K562 (cell line): ENCODE results near the gene CDCA4. TPM values are rescaled to one million over a fixed set of nuclear protein-coding genes. Genes with fewer than 3 reads are reported as not detected.

ENCODE experiments used
- ATAC-seq: fragments of 200-7000 bp; cut with Tn5 transposase; 3 replicates; pipeline ENCODE4 v1.9.1; 2020; ENCODE audit warnings: moderate library complexity
- BruUV-seq: library from RNA; stranded (reverse); fragments of 400-500 nt; replicated peaks from 2 replicates; lab custom pipeline; 2021; lab: Mats Ljungman, UMichigan
- CTCF ChIA-PET: fragments of 300-600 bp; formaldehyde crosslinking; extraction: SDS; loops from one replicate; lab custom pipeline; 2021; ENCODE audit warnings: low intra/inter-chr PET ratio; lab: Yijun Ruan, JAX
- POLR2A ChIA-PET: fragments of 300-600, 350-650 bp; sonication (Branson Sonifier 250); formaldehyde crosslinking; extraction: SDS; loops from one replicate; lab custom pipeline; 2021; ENCODE audit warnings: antibody characterized with exemption, inconsistent platforms; lab: Yijun Ruan, JAX
- DNase-seq, 4 experiments: peaks; one replicate each; pipeline versions ENCODE4 v3.0.0 to v3.0.0-alpha.2; 2011 to 2018; ENCODE audit warnings: low spot score in 3 of 4, mixed read lengths in 3 of 4; ENCODE audit errors: extremely low read depth in 1 of 4
- FAIRE-seq: peaks from 2 replicates; lab custom pipeline; 2011; peaks lifted over from hg19 to GRCh38; lab: Jason Lieb, UNC
- H2AFZ ChIP-seq: 2 replicates; pipeline ENCODE4 v1.6.0; 2011; ENCODE audit warnings: low read depth, low read length, control low read depth, inconsistent platforms
- H3K27ac ChIP-seq: fragments of 200-600 bp; 3 replicates; pipeline ENCODE4 v1.8.0; 2011; ENCODE audit warnings: low read depth, mild to moderate bottlenecking, control low read depth, inconsistent platforms, low read length, moderate library complexity, mixed read lengths; ENCODE audit errors: extremely low read depth
- H3K27me3 ChIP-seq, 2 experiments: fragments of 300-600 bp in 1 of 2; 2 replicates in 1 of 2; 3 replicates in 1 of 2; pipeline versions ENCODE4 v1.6.0 to v1.8.0; 2011; ENCODE audit warnings: inconsistent platforms in 2 of 2, low read length in 2 of 2, mild to moderate bottlenecking in 1 of 2, mixed read lengths in 1 of 2, moderate library complexity in 1 of 2; ENCODE audit not compliant: control insufficient read depth in 2 of 2, insufficient read depth in 2 of 2
- H3K36me3 ChIP-seq: fragments of 300-600 bp; 3 replicates; pipeline ENCODE4 v1.8.0; 2011; ENCODE audit warnings: mild to moderate bottlenecking, low read length, inconsistent platforms; ENCODE audit not compliant: control insufficient read depth, insufficient read depth
- H3K4me1 ChIP-seq, 2 experiments: fragments of 200-600 bp in 1 of 2; replicated peaks in 1 of 2; 2 replicates in 1 of 2; 3 replicates in 1 of 2; pipeline versions ENCODE4 v1.5.1 to v1.8.0; 2011; ENCODE audit warnings: inconsistent platforms in 2 of 2, low read length in 2 of 2, mild to moderate bottlenecking in 1 of 2, mixed read lengths in 1 of 2, moderate library complexity in 1 of 2; ENCODE audit not compliant: control insufficient read depth in 2 of 2, insufficient read depth in 2 of 2
- H3K4me2 ChIP-seq: 2 replicates; pipeline ENCODE4 v1.6.1; 2011; ENCODE audit warnings: low read length, control low read depth, inconsistent platforms, mixed read lengths; ENCODE audit not compliant: insufficient read depth
- H3K4me3 ChIP-seq: fragments of 200-600 bp; sonication (generic), shearing (Covaris generic); 2 replicates; pipeline ENCODE4 v1.5.1; 2016; ENCODE audit warnings: control low read depth, inconsistent platforms
- H3K79me2 ChIP-seq: fragments of 200-600 bp; 3 replicates; pipeline ENCODE4 v1.8.0; 2011; ENCODE audit warnings: low read length, inconsistent platforms; ENCODE audit not compliant: control insufficient read depth, insufficient read depth
- H3K9ac ChIP-seq, 2 experiments: 2 replicates each; pipeline versions ENCODE4 v1.6.0 to v1.6.1; 2011; ENCODE audit warnings: low read depth in 2 of 2, low read length in 2 of 2, control low read depth in 1 of 2, inconsistent platforms in 1 of 2, mild to moderate bottlenecking in 1 of 2, mixed read lengths in 1 of 2; ENCODE audit not compliant: insufficient read depth in 1 of 2
- H3K9me1 ChIP-seq: one replicate; pipeline ENCODE4 v1.6.0; 2011; ENCODE audit warnings: inconsistent platforms, mild to moderate bottlenecking, low read length, moderate library complexity; ENCODE audit not compliant: control insufficient read depth, insufficient read depth
- H3K9me3 ChIP-seq: replicated peaks from 2 replicates; pipeline ENCODE4 v1.5.1; 2011; ENCODE audit warnings: low read depth, low read length, inconsistent platforms; ENCODE audit not compliant: control insufficient read depth, insufficient read depth
- H4K20me1 ChIP-seq: replicated peaks from 2 replicates; pipeline ENCODE4 v1.6.1; 2011; ENCODE audit warnings: low read length, inconsistent platforms, mixed read lengths; ENCODE audit not compliant: control insufficient read depth, insufficient read depth
- DEAF1 ChIP-seq: fragments of 450-650 bp; formaldehyde crosslinking; IDR thresholded peaks from 2 replicates; pipeline ENCODE4 v1.4.0; 2020; ENCODE audit warnings: mild to moderate bottlenecking, moderate library complexity
- MYC ChIP-seq, 2 experiments: fragments of 250-450 bp in 1 of 2; sonication (Bioruptor Pico) in 1 of 2; IDR thresholded peaks; 2 replicates each; pipeline versions ENCODE4 v1.5.1 to v1.6.1; 2012 to 2021; ENCODE audit warnings: low read depth in 2 of 2, borderline replicate concordance in 1 of 2, improper control_type of control experiment in 1 of 2, low read length in 1 of 2, mild to moderate bottlenecking in 1 of 2, moderate library complexity in 1 of 2
- NCOA6 ChIP-seq: fragments of 450-650 bp; IDR thresholded peaks from 2 replicates; pipeline ENCODE4 v1.6.1; 2017; ENCODE audit warnings: mild to moderate bottlenecking
- REST ChIP-seq, 2 experiments: fragments of 450-650 bp; formaldehyde crosslinking in 1 of 2; IDR thresholded peaks; 2 replicates each; pipeline versions ENCODE4 v1.4.0 to v1.6.1; 2014 to 2020; ENCODE audit warnings: mild to moderate bottlenecking in 2 of 2, borderline replicate concordance in 1 of 2, low read depth in 1 of 2
- SAFB ChIP-seq: fragments of 200-400 bp; formaldehyde crosslinking; IDR thresholded peaks from 2 replicates; pipeline ENCODE4 v1.6.1; 2017; ENCODE audit warnings: low read depth, low read length, borderline replicate concordance
- STAG1 ChIP-seq: sonication (generic); formaldehyde crosslinking; IDR thresholded peaks from 2 replicates; pipeline ENCODE4 v1.5.0; 2020; ENCODE audit warnings: missing genetic modification reagents, borderline replicate concordance
- TFAP4 ChIP-seq: sonication (generic); formaldehyde crosslinking; IDR thresholded peaks from 2 replicates; pipeline ENCODE4 v1.8.0; 2022; ENCODE audit warnings: missing genetic modification reagents, mild to moderate bottlenecking, moderate library complexity, borderline replicate concordance
- WGBS: fragments of 100-300 bp; shearing (Covaris generic); methylation state at CpG from one replicate; pipeline ENCODE4 v1.1.6; 2016; ENCODE audit warnings: low coverage, mixed read lengths; ENCODE audit not compliant: insufficient coverage; ENCODE audit errors: missing lambda C conversion rate; 5-methylcytosine and 5-hydroxymethylcytosine counted together
- in situ Hi-C: fragments of 300-500 bp; cut with MboI; formaldehyde crosslinking; loops from 4 replicates; pipeline ENCODE4 v1.15.0; 2018; ENCODE audit warnings: inconsistent platforms, mixed read lengths
- intact Hi-C: fragments of 100-400 bp; cut with micrococcal nuclease; formaldehyde crosslinking; loops from 2 replicates; pipeline ENCODE4 v1.14.2; 2022
- polyA plus RNA-seq, 8 experiments: library from polyadenylated mRNA; depleted of rRNA in 4 of 8; stranded (reverse) in 5 of 8; unstranded in 3 of 8; fragments of >200 nt; fragmentation: Nextera tagmentation in 2 of 8; fragmentation: Illumina TruSeq in 1 of 8; extraction: Ambion mirVana in 2 of 8; extraction: Trizol in 1 of 8; gene quantifications; 2 replicates each; pipeline versions ENCODE4 v1.2.1 to v1.2.3, GENCODE V29; 2011 to 2014; ENCODE audit warnings: inconsistent platforms in 1 of 8, missing spikeins in 1 of 8
- total RNA-seq, 7 experiments: library from RNA; depleted of rRNA in 6 of 7; stranded (reverse); fragments of >200 nt in 6 of 7; fragmentation: Illumina TruSeq in 2 of 7; extraction: Trizol in 2 of 7; gene quantifications; 2 replicates each; pipeline versions ENCODE4 v1.2.1 to v1.2.3, GENCODE V29; 2011 to 2021; ENCODE audit warnings: low replicate concordance in 1 of 7

The CDCA4 gene
- total and polyA plus RNA-seq, 9 of the 15 experiments (the other 6 are each of a cell fraction or from before 2014, with no cell fraction given) = 6.6 to 44.2 (median 23.0) TPM

DNA sequence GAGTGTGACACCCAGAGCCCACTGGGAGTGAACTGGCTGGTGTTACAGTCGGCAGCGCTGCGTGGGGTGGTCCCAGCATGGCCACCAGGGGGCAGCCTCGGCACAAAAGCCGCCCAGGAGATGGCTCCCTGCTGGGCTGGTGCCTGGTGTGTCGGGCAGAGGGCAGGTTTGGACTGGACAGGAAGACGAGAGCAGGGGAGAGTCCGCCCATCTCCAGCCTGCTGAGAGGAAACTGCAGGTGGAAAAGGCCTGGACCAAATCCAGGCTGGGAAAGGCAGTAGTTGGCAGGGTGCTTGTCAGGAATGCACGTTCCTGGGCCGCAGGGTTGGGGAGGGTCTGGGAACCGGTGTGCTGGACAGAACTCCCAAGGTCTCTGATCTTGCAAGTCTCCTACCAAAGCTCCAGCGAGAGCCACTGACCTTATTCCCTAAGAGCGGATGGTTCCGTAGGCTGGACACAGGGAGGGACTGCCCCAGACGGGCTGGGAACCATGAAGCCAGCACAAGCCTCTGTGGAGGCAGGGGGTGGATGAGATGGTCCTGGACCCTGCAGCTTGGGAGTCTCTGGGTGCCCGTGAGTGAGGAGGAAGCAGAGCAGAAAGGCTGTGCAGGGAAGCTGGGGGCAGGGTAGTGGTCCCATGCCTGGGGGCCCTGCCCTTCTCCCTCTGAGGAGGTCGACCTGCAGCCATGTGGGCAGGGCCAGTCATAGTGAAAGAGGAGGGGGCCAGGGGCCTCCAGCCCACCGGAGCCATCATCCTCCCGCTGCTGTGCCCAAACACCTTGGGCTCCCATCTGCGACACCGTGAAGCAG, 44.5 kb downstream of the CDCA4 start:
- Histone ChIP-seq H3K9me3 (no peaks in the 10 kb centered on the region), H3K4me2 (no peak overlapping the region; the same call in 1 of the 2 replicates), H4K20me1 (0 out of 2 replicates have a peak, but pooled peaks cover 11% of the 10 kb centered on the region), H3K9ac (peak overlapping the region in 1 of 2 experiments; percentile 68; a peak in 2 of 4 replicates), H3K4me1 (peaks cover 7 to 80% of the 10 kb centered on the region in 2 experiments; a peak in 4 of 5 replicates), H3K9me1 (no peaks in the 10 kb centered on the region), H2AFZ (0 out of 2 replicates have a peak overlapping the region, but pooled peaks have one; percentile 45), H3K27me3 (no peaks in the 10 kb centered on the region), H3K36me3 (no peaks in the 10 kb centered on the region), H3K27ac (no peak overlapping the region), H3K79me2 (no peaks in the 10 kb centered on the region), H3K4me3 (no peak overlapping the region)
- no TSS peak for BruUV-seq
- DNase-seq = peak; percentile 62 to 83 (median 68)
- intact Hi-C loops = loop anchor here (1.0 to 5.0 kb wide), 2 partner anchors 41 to 69 kb away; no protein-coding TSS in a partner anchor
- ATAC-seq = peak; percentile 87
- ChIA-PET CTCF (interaction anchor here (0.5 to 3.9 kb wide), 10 partner anchors 9 to 375 kb away, joined by 3 to 85 read pairs (median 4); partner anchors contain the start of gene CLBA1), POLR2A (no interaction called here)
- WGBS = 34% methylated on average over 14 of the region's 21 CpGs
- peak; percentile 82 for FAIRE-seq
- in situ Hi-C loops = no loop called here
- TF ChIP-seq NCOA6 (no peak), TFAP4 (CRISPR knock-in tag) (peak; percentile 52; the same call in 1 of the 2 replicates), REST (IDR thresholded peaks at IDR 0.05; ENCODE audit: borderline replicate concordance) (peak; percentile 93), REST (CRISPR knock-in tag; IDR thresholded peaks at IDR 0.05; ENCODE audit: low read depth) (no peak), SAFB (peak; percentile 52; the same call in 1 of the 2 replicates), DEAF1 (CRISPR knock-in tag) (peak; percentile 63), STAG1 (peak; percentile 78; the same call in 1 of the 2 replicates), MYC (IDR thresholded peaks at IDR 0.05; ENCODE audit: low read depth, low read length) (0 out of 2 replicates have a peak, but pooled peaks have one; percentile 14), MYC (CRISPR knock-in tag; IDR thresholded peaks at IDR 0.05; ENCODE audit: borderline replicate concordance, low read depth) (no peak)
